ENCODE data around the gene MAGEA8. TPM values are rescaled to one million over a fixed set of nuclear protein-coding genes. Genes with fewer than 3 reads are reported as not detected.

The MAGEA8 gene
- total and polyA plus RNA-seq, 2 experiments from 2014 or later = not detected

DNA sequence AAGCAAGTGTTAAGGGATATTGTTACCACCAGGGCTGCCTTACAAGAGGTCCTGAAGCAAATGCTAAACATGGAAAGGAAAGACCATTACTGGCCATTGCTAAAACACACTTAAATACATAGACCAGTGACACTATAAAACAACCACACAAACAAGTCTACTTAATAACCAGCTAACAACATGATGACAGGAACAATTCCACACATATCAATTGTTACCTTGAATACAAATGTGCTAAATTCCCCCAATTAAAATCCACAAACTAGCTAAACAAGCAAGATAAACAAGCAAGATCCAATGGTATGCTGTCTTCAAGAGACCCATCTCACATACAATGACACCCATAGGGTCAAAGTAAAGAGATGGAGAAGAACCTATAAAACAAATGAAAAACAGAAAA lies 20.5 kb upstream of the MAGEA8 start:
- H3K79me2 ChIP-seq (replicated peaks; ENCODE audit: insufficient read depth) = no peaks in the 10 kb centered on the region
- Mint-ChIP-seq H3K27ac (no peak overlapping the region), H3K36me3 (ENCODE audit: low read depth) (peaks cover 8% of the 10 kb centered on the region; the same call in 2 of the 3 replicates), H3K4me3 (no peak overlapping the region), H3K9me3 (peaks cover 7% of the 10 kb centered on the region; the same call in 1 of the 3 replicates), H3K27me3 (ENCODE audit: insufficient read depth, low read depth, poor library complexity) (no peaks in the 10 kb centered on the region), H3K4me1 (peaks cover 15% of the 10 kb centered on the region; the same call in 2 of the 3 replicates)
- H3K4me2 ChIP-seq = no peak overlapping the region
- TF ChIP-seq NANOG (IDR thresholded peaks at IDR 0.05; ENCODE audit: borderline replicate concordance) (no peak), STAT1 (IDR thresholded peaks at IDR 0.05; ENCODE audit: unreplicated experiment) (no peak), EZH2phosphoT487 (IDR thresholded peaks at IDR 0.05; ENCODE audit: unreplicated experiment) (no peak), REST (IDR thresholded peaks at IDR 0.05; ENCODE audit: unreplicated experiment) (no peak), EZH2 (IDR thresholded peaks at IDR 0.05; ENCODE audit: low read depth, unreplicated experiment) (no peak), POLR2AphosphoS5 (IDR thresholded peaks at IDR 0.05; ENCODE audit: low read depth) (no peak), ZNF114 (CRISPR knock-in tag; IDR thresholded peaks at IDR 0.05) (no peak), ZNF331 (CRISPR knock-in tag; IDR thresholded peaks at IDR 0.05; ENCODE audit: low read depth) (no peak), CREB1 (CRISPR knock-in tag; IDR thresholded peaks at IDR 0.05; ENCODE audit: low read depth) (no peak)
- TF ChIP-seq, protein P1, sequence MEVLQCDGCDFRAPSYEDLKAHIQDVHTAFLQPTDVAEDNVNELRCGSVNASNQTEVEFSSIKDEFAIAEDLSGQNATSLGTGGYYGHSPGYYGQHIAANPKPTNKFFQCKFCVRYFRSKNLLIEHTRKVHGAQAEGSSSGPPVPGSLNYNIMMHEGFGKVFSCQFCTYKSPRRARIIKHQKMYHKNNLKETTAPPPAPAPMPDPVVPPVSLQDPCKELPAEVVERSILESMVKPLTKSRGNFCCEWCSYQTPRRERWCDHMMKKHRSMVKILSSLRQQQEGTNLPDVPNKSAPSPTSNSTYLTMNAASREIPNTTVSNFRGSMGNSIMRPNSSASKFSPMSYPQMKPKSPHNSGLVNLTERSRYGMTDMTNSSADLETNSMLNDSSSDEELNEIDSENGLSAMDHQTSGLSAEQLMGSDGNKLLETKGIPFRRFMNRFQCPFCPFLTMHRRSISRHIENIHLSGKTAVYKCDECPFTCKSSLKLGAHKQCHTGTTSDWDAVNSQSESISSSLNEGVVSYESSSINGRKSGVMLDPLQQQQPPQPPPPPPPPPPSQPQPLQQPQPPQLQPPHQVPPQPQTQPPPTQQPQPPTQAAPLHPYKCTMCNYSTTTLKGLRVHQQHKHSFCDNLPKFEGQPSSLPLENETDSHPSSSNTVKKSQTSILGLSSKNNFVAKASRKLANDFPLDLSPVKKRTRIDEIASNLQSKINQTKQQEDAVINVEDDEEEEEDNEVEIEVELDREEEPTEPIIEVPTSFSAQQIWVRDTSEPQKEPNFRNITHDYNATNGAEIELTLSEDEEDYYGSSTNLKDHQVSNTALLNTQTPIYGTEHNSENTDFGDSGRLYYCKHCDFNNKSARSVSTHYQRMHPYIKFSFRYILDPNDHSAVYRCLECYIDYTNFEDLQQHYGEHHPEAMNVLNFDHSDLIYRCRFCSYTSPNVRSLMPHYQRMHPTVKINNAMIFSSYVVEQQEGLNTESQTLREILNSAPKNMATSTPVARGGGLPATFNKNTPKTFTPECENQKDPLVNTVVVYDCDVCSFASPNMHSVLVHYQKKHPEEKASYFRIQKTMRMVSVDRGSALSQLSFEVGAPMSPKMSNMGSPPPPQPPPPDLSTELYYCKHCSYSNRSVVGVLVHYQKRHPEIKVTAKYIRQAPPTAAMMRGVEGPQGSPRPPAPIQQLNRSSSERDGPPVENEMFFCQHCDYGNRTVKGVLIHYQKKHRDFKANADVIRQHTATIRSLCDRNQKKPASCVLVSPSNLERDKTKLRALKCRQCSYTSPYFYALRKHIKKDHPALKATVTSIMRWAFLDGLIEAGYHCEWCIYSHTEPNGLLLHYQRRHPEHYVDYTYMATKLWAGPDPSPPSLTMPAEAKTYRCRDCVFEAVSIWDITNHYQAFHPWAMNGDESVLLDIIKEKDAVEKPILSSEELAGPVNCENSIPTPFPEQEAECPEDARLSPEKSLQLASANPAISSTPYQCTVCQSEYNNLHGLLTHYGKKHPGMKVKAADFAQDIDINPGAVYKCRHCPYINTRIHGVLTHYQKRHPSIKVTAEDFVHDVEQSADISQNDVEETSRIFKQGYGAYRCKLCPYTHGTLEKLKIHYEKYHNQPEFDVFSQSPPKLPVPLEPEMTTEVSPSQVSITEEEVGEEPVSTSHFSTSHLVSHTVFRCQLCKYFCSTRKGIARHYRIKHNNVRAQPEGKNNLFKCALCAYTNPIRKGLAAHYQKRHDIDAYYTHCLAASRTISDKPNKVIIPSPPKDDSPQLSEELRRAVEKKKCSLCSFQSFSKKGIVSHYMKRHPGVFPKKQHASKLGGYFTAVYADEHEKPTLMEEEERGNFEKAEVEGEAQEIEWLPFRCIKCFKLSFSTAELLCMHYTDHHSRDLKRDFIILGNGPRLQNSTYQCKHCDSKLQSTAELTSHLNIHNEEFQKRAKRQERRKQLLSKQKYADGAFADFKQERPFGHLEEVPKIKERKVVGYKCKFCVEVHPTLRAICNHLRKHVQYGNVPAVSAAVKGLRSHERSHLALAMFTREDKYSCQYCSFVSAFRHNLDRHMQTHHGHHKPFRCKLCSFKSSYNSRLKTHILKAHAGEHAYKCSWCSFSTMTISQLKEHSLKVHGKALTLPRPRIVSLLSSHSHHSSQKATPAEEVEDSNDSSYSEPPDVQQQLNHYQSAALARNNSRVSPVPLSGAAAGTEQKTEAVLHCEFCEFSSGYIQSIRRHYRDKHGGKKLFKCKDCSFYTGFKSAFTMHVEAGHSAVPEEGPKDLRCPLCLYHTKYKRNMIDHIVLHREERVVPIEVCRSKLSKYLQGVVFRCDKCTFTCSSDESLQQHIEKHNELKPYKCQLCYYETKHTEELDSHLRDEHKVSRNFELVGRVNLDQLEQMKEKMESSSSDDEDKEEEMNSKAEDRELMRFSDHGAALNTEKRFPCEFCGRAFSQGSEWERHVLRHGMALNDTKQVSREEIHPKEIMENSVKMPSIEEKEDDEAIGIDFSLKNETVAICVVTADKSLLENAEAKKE (CRISPR knock-in tag; IDR thresholded peaks at IDR 0.05) = no peak
- TF ChIP-seq, protein P2, sequence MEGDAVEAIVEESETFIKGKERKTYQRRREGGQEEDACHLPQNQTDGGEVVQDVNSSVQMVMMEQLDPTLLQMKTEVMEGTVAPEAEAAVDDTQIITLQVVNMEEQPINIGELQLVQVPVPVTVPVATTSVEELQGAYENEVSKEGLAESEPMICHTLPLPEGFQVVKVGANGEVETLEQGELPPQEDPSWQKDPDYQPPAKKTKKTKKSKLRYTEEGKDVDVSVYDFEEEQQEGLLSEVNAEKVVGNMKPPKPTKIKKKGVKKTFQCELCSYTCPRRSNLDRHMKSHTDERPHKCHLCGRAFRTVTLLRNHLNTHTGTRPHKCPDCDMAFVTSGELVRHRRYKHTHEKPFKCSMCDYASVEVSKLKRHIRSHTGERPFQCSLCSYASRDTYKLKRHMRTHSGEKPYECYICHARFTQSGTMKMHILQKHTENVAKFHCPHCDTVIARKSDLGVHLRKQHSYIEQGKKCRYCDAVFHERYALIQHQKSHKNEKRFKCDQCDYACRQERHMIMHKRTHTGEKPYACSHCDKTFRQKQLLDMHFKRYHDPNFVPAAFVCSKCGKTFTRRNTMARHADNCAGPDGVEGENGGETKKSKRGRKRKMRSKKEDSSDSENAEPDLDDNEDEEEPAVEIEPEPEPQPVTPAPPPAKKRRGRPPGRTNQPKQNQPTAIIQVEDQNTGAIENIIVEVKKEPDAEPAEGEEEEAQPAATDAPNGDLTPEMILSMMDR (conservative IDR thresholded peaks at IDR 0.05; ENCODE audit: low read depth in 2 of 2) = no peak
- H3K27ac ChIP-seq (ENCODE audit: low read depth) = no peak overlapping the region
- no peaks in the 10 kb centered on the region for H4K20me1 ChIP-seq (replicated peaks; ENCODE audit: insufficient read depth)
- DNase-seq (ENCODE audit: low spot score) (no peak), ATAC-seq (no peak)
- no peaks in the 10 kb centered on the region for H3K9me2 ChIP-seq (ENCODE audit: insufficient read depth)
- H3F3A ChIP-seq (replicated peaks; ENCODE audit: low read depth) = no peaks in the 10 kb centered on the region
- H2AFZ ChIP-seq = no peak overlapping the region
- H3K4me1 ChIP-seq (ENCODE audit: insufficient read depth) = no peaks in the 10 kb centered on the region
- no peaks in the 10 kb centered on the region for H3K36me3 ChIP-seq (ENCODE audit: insufficient read depth)
- no peaks in the 10 kb centered on the region for H3K27me3 ChIP-seq (ENCODE audit: insufficient read depth)
- no peak overlapping the region for H3K4me3 ChIP-seq

Data from GM23338 (cell line).